ENCODE data around the gene FBLN7. TPM values are rescaled to one million over a fixed set of nuclear protein-coding genes. Genes with fewer than 3 reads are reported as not detected.
"Not testable (repeated sequence)": the region's sequence is repeated elsewhere in the genome, so short reads cannot be mapped to it uniquely, and the experiment has no call there.

FBLN7 gene
- not detected in 2 replicates for total RNA-seq (2014; rRNA removed; shearing (Covaris generic))
- 0.03 TPM in 1 of 2 replicates, not detected in the other for polyA plus RNA-seq (2015; cell fraction: cytosol; rRNA removed)
- polyA plus RNA-seq (2015; cell fraction: nucleus; rRNA removed): 0.94 TPM in 1 of 2 replicates, not detected in the other

DNA sequence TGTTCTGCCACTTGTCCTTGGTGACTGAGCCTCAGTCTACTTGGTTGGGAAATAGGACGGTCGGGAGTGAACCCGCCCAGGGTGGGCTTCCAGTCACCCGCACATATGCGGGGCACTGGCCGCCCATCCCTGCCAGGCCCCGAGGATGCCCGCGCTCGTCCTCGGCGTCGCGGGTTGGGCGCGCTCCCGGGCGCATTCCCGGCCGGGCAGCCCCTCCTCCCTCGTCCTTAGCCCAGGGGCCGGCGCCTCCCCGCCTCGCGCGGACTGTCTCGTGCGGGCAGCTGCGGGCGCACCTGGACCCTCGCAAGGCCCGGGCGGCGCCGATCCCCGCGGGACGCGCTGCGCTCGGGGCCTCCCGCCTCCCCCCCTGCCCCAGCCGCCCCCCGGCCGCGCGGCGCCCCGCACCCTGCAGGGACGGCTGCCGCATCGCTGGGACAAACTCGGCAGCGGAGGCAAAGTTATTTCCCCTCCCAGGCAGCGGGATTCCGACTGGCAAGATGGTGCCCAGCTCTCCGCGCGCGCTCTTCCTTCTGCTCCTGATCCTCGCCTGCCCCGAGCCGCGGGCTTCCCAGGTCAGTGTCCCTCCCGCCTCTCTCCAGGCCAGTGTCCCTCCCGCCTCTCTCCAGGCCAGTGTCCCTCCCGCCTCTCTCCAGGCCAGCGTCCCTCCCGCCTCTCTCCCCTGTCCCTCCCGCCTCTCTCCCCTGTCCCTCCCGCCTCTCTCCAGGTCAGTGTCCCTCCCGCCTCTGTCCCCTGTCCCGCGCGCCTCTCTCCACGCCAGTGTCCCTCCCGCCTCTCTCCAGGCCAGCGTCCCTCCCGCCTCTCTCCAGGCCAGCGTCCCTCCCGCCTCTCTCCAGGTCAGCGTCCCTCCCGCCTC is at the start of gene FBLN7:
Gene FBLN7, plus strand, starts transcription at position 227 of the 874 bp plus-strand sequence. Its CDS starts 271 bp downstream, at position 498.
- in situ Hi-C loops (cut with HindIII; ENCODE audit: low pct_unique_long_range_greater_than_20kb, low sequenced_read_pairs): no loop called here

DNA sequence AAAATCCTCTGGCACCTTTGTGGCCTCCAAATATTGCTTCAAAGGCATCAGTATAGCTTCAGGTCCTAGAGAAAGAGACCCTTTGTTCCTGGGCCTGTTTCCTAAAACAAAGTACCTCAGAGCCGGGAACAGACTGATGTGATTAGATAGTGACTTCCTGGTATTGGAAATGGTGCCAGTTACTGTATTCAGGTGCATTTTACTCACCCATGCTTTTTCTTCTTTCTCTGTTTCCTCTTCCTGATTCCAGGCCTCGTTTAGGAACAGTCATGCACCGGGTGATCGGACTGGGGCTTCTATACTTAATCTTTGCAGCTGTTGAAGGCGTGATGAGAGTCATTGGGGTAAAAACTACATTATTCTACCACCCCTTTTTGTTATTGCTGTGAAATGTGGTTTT is 48.8 kb upstream of the FBLN7 start:
- in situ Hi-C loops (cut with HindIII; ENCODE audit: low pct_unique_long_range_greater_than_20kb, low sequenced_read_pairs): no loop called here
- no peak for DNase-seq (ENCODE audit: low read depth, low spot score)

More for the DNA sequence above, at the start of gene FBLN7:
- no peak for DNase-seq (ENCODE audit: low read depth, low spot score)

DNA sequence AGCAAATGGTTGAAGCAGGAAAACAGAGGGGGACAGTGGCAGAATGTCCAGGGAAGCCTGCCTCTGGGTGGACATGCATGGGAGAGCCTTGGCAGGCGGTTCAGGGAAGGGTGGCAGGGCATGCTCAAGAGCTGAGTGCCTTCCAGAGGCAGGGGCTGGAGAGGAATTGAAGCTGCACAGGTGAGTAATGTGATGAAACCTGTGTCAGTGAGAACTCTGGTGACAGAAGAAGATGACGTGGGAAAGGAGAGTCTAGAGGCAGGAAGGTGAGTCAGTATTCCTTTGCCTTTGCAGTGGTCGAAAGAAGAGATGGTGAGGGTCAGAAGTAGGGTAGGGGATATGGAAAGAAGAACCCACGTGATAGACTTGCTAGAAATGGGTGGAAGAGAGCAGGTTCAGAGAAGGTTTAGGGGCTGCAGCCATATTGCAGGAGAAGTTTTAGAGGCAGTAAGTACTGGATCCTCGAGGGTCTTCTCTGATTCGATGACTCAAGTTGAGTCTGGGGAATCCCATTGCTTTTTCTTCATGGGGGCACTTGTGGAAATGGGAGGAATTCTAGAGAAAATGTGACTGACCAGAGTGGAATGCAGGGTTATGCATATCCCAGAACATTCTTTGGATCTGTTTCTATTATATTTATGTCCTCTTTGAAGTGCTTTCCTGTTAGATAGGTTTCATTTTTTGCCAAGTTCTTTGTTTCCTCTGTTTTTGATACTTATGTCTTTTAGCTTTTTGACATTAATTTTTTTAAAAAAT is 45.7 kb upstream of the FBLN7 start:
- no peak for DNase-seq (ENCODE audit: low read depth, low spot score)
- in situ Hi-C loops (cut with HindIII; ENCODE audit: low pct_unique_long_range_greater_than_20kb, low sequenced_read_pairs): no loop called here

DNA sequence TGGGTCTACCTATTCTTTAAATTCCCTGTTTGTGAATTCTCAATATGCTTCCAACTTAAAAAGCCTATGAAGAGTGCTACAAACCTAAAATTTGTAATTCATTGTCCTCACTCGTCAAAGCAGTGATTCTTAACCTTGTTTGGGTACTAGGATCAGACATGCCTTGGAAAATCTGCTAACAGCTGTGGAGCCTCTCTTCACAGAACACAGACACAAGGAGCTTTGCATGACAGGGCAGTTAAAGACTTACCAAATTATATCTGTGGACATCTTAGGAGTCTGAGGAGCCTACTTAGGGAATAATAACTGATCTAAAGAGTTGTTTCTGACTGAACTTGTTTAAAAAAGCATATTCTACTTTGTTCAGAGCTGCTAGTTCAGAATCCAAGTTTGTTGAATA is 45.0 kb upstream of the FBLN7 start:
- no peak for DNase-seq (ENCODE audit: low read depth, low spot score)
- in situ Hi-C loops (cut with HindIII; ENCODE audit: low pct_unique_long_range_greater_than_20kb, low sequenced_read_pairs): no loop called here

DNA sequence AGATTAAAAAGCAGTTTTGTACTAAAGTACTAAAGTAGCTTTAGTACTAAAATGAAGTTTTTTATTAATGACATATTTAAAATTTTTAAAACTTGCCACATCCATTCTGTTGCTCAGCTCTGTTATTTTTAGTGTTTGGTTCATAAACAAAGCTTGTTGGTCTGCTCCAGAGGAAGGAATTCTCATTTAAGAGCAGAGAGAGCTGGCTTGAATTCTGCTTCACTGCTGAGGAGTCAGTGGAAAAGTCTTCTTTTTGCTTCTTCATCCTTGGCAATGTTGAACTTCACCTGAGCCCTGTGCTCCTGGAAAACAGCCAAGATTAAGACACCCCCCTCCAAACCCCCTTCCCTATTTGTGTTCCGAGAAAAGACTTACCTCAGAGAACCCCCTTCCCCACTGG is 42.5 kb upstream of the FBLN7 start:
- DNase-seq (ENCODE audit: low read depth, low spot score): no peak

DNA sequence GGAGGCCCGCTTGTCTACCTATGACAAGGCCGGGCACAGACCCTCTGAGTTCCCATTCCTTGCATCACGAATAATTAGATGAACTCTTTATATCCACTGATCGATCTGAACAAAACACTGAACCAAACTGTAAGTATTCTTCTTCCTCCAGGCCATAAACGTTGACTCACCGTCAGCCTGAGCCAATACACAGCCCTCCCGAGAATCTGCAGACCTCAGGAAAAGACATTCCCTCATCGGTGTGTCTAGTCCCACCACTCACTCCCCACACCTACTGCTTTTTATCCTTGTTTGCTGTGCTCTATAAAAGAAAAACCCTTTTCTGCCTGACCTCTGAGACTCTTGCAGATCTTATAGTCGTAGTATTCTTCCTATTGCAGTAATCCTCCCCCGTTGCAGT is 42.1 kb upstream of the FBLN7 start:
- in situ Hi-C loops (cut with HindIII; ENCODE audit: low pct_unique_long_range_greater_than_20kb, low sequenced_read_pairs): no loop called here
- no peak for DNase-seq (ENCODE audit: low read depth, low spot score)

More for the DNA sequence above, 42.5 kb upstream of the FBLN7 start:
- in situ Hi-C loops (cut with HindIII; ENCODE audit: low pct_unique_long_range_greater_than_20kb, low sequenced_read_pairs): no loop called here

GRCh38 chr2:112108178-112108832 is 29.9 kb upstream of the FBLN7 start:
- DNase-seq (ENCODE audit: low read depth, low spot score): no peak
- in situ Hi-C loops (cut with HindIII; ENCODE audit: low pct_unique_long_range_greater_than_20kb, low sequenced_read_pairs): no loop called here

DNA sequence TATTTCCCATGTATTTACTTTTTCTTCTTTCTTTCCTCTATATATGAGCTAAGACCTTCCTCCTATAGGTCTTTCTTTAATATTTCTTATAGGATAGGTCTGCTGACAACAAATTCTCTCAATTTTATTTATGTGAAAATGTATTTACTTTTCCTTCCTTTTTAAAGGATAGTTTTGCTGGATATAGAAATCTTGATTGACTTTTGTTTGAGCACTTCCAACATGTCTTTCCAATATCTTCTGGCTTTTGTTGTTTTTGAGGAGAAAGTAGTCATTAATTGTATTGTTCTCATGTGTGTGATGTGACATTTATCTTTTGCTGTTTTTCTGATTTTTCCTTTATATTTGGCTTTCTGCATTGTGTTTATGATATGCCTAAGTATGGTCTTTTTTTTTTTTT is 28.9 kb upstream of the FBLN7 start:
- no peak for DNase-seq (ENCODE audit: low read depth, low spot score)
- in situ Hi-C loops (cut with HindIII; ENCODE audit: low pct_unique_long_range_greater_than_20kb, low sequenced_read_pairs): no loop called here

DNA sequence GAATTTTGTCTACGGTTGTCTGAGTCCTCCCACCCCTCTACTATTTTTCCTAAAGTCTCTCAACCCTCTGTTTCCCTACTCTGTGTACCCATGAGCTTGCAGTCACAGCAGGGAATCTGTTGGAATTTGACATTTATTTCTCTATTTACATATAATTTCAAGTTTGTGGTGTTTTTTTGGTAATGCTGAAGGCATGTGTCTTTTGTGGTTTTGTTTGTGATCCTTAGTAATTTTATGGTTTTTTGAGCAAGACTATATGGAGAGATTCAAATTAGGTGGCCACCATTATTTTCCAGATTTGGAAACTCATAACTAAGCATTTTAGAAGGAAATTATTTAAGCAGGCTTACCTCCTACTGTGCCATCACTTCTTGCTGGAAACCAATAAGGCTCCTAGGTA is 27.2 kb upstream of the FBLN7 start:
- in situ Hi-C loops (cut with HindIII; ENCODE audit: low pct_unique_long_range_greater_than_20kb, low sequenced_read_pairs): no loop called here
- no peak for DNase-seq (ENCODE audit: low read depth, low spot score)

DNA sequence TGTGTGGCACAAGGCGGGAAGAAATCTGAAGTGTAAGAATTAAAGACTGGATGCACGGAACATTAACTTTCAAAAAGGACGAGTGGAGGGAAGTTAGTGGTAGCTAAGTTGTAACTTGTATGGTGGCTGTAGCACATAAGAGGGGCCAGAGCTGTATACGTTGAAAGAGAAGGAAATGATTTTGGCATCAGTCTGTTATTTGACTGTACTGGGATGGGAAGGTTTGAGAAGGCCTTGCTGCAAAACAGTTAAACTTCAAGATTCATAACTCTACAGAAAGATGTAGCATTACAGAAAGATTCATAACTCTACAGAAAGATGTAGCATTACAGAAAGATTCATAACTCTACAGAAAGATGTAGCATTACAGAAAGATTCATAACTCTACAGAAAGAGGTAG is 24.8 kb upstream of the FBLN7 start:
- DNase-seq (ENCODE audit: low read depth, low spot score); in situ Hi-C loops (cut with HindIII; ENCODE audit: low pct_unique_long_range_greater_than_20kb, low sequenced_read_pairs): not testable (repeated sequence)

- DNase-seq (ENCODE audit: low read depth, low spot score): peak; percentile 3
- in situ Hi-C loops (cut with HindIII; ENCODE audit: low pct_unique_long_range_greater_than_20kb, low sequenced_read_pairs): no loop called here
Observed at GRCh38 chr2:112118148-112118547, 20.0 kb upstream of the FBLN7 start.

DNA sequence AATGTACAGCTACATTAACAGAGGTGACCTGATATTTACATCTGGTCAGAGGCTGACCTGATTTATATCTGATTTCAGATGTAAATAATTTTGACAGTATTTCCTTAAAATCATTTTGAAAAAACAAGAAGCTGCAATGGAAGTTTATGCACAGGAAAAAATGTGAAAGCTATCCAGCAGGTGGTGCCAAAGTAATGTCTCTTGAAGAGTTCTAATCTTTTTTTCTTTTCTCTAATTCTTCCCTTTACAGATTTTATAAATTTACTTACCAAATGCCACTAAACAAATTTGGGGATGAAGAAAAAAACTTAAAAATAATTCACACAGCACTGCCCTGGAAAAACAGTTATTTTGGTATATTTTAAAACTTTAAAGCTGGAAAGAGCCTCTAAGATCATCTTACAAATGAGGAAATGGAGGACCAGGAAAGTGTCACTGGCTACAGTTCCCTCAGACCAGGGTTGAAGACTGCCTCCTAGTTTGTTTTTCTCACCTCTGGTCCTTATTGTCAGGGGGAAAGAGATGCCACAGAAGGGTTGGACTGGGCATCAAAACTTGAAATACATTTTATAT is 16.4 kb upstream of the FBLN7 start:
- in situ Hi-C loops (cut with HindIII; ENCODE audit: low pct_unique_long_range_greater_than_20kb, low sequenced_read_pairs): no loop called here
- DNase-seq (ENCODE audit: low read depth, low spot score): peak; percentile 61

DNA sequence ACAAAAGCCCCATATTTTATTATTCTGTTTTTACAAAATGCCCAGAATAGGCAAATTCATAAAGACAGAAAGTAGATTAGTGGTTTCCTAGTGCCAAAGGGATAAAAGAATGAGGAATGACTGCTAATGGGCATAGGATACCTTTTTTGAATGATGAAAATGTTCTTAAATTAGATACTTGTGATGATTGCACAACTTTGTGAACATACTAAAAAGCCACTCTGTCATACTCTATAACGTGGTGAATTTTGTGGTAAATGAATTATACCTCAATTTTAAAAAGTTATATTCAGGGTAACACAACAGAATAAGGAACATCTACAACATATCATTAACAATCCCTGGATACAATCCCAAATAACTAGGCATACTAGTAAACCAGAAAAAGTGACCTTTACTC is 9.1 kb upstream of the FBLN7 start:
- in situ Hi-C loops (cut with HindIII; ENCODE audit: low pct_unique_long_range_greater_than_20kb, low sequenced_read_pairs): no loop called here

DNA sequence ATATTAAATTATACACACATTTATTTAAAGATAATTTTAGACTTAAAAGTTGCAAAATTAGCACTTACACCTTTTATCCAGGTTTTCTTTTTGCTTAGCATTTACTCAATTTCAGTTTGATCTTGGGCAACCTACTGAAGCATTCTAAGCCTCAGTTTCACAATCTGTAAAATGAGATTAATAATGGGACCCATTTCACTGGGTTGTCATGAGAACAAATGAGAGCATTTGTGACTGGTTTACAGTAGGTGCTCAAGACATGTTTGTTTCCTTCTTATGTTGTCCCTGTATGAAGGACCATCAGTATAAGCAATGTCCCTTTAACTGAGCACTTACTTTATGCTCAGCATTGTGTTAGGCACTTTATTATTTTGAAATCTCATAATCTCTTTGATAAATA is 4.8 kb upstream of the FBLN7 start:
- no peak for DNase-seq (ENCODE audit: low read depth, low spot score)

More for the DNA sequence above, 9.1 kb upstream of the FBLN7 start:
- DNase-seq (ENCODE audit: low read depth, low spot score): no peak

GRCh38 chr2:112134120-112134519 is 4.1 kb upstream of the FBLN7 start:
- in situ Hi-C loops (cut with HindIII; ENCODE audit: low pct_unique_long_range_greater_than_20kb, low sequenced_read_pairs): no loop called here
- no peak for DNase-seq (ENCODE audit: low read depth, low spot score)

More for the DNA sequence above, 4.8 kb upstream of the FBLN7 start:
- in situ Hi-C loops (cut with HindIII; ENCODE audit: low pct_unique_long_range_greater_than_20kb, low sequenced_read_pairs): no loop called here

GRCh38 chr2:112136096-112136495 is 2.1 kb upstream of the FBLN7 start:
- DNase-seq (ENCODE audit: low read depth, low spot score): no peak
- in situ Hi-C loops (cut with HindIII; ENCODE audit: low pct_unique_long_range_greater_than_20kb, low sequenced_read_pairs): no loop called here

GRCh38 chr2:112137516-112138158 is 548 bp upstream of the FBLN7 start:
- no peak for DNase-seq (ENCODE audit: low read depth, low spot score)
- in situ Hi-C loops (cut with HindIII; ENCODE audit: low pct_unique_long_range_greater_than_20kb, low sequenced_read_pairs): no loop called here

Data from SK-MEL-5 (cell line).